Measurements from ENCODE around the gene HYAL1. TPM values are rescaled to one million over a fixed set of nuclear protein-coding genes. Genes with fewer than 3 reads are reported as not detected.
A peak's percentile ranks its signal among the peaks of the same experiment; 100 is the strongest.

Gene HYAL1
- total and polyA plus RNA-seq, 2 experiments from 2014 or later: 0.20 TPM; not detected in 1

DNA sequence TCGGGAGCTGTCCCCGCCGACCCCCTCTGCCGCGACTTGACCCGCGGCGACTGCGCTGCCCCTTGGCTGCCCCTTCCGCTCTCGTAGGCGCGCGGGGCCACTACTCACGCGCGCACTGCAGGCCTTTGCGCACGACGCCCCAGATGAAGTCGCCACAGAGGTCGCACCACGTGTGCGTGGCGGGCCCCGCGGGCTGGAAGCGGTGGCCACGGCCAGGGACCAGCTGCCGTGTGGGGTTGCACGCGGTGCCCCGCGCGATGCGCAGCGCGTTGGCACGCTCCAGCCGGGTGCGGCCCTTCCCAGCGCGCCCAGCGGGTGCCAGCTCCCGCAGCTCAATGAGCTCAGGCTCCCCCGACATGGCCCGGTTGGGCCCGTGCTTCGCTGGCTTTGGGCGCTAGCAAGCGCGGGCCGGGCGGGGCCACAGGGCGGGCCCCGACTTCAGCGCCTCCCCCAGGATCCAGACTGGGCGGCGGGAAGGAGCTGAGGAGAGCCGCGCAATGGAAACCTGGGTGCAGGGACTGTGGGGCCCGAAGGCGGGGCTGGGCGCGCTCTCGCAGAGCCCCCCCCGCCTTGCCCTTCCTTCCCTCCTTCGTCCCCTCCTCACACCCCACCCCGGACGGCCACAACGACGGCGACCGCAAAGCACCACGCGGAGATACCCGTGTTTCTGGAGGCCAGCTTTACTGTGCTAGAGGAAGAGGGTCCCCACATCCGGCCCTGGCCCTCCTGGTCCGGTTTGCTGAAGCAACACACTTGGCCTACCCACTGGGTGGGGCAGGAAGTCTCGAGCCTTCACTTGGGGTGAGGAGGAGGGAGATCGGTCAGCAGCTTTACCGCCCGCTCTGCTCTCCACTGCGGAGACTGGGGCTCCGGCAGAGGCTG is 37.3 kb upstream of the HYAL1 start, which contains the start of gene RASSF1:
Gene RASSF1, minus strand, starts transcription at position 389 of the 882 bp plus-strand sequence. Its CDS starts 31 bp downstream, at position 358.
- no peaks in the 10 kb centered on the region for H3K27me3 ChIP-seq (replicated peaks; ENCODE audit: insufficient read depth)
- peak within 1 kb of the TSS; percentile 70 for H2AFZ ChIP-seq
- H3K9me2 ChIP-seq (ENCODE audit: insufficient read depth): no peaks in the 10 kb centered on the region
- H3K36me3 ChIP-seq (ENCODE audit: low read depth): no peaks in the 10 kb centered on the region
- H3K27ac ChIP-seq: peak within 1 kb of the TSS; percentile 96
- H3K4me3 ChIP-seq: peak within 1 kb of the TSS; percentile 89
- TF ChIP-seq EZH2phosphoT487 (IDR thresholded peaks at IDR 0.05; ENCODE audit: insufficient read depth, low read depth) (no peak), EZH2 (IDR thresholded peaks at IDR 0.05; ENCODE audit: insufficient read depth, poor library complexity, severe bottlenecking) (no peak)
- in situ Hi-C loops (cut with MboI): loop anchor here (10.0 kb wide), 1 partner anchor 194 kb away; no protein-coding TSS in a partner anchor
- H3K4me1 ChIP-seq (ENCODE audit: insufficient read depth): peaks cover 28% of the 10 kb centered on the region
- H4K20me1 ChIP-seq (ENCODE audit: insufficient read depth): no peaks in the 10 kb centered on the region
- H3K9me3 ChIP-seq (ENCODE audit: low read depth): no peaks in the 10 kb centered on the region
- DNase-seq: peak; percentile 90
- peaks cover 40% of the 10 kb centered on the region for H3K79me2 ChIP-seq (ENCODE audit: insufficient read depth)
- peak within 1 kb of the TSS; percentile 92 for H3K9ac ChIP-seq
- peak within 1 kb of the TSS; percentile 90 for H3K4me2 ChIP-seq (ENCODE audit: unreplicated experiment)
- H3F3A ChIP-seq (ENCODE audit: insufficient read depth): peaks cover 32% of the 10 kb centered on the region
- 1 to 2% methylated on average over 68 to 80 of the region's 85 CpGs for WGBS, 2 experiments (ENCODE audit: low coverage in 1 of 2, low lambda C conversion rate in 2 of 2, missing lambda C conversion rate in 2 of 2)

DNA sequence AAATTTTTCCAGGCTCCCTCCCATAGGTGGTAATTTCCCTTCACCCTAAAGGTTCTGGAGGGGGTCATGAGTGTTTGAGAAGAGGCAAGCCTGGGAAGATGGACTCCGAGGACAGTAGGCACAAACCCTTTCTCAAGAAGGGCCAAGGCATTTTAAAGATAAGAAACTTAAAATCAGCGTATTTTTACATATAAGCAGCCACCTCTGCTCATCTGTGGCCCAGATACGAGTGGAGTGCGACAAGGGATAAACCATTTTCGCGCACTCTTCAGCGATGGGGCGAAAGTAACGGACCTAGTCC is 36.7 kb upstream of the HYAL1 start:
- peak overlapping the region; percentile 96 for H3K27ac ChIP-seq
- peak overlapping the region; percentile 92 for H3K9ac ChIP-seq
- in situ Hi-C loops (cut with MboI): loop anchor here (10.0 kb wide), 1 partner anchor 195 kb away; no protein-coding TSS in a partner anchor
- H3K27me3 ChIP-seq (replicated peaks; ENCODE audit: insufficient read depth): no peaks in the 10 kb centered on the region
- peak overlapping the region; percentile 90 for H3K4me2 ChIP-seq (ENCODE audit: unreplicated experiment)
- H4K20me1 ChIP-seq (ENCODE audit: insufficient read depth): no peaks in the 10 kb centered on the region
- peaks cover 38% of the 10 kb centered on the region for H3F3A ChIP-seq (ENCODE audit: insufficient read depth)
- H3K4me3 ChIP-seq: peak overlapping the region; percentile 89
- H3K36me3 ChIP-seq (ENCODE audit: low read depth): no peaks in the 10 kb centered on the region
- H3K4me1 ChIP-seq (ENCODE audit: insufficient read depth): peaks cover 34% of the 10 kb centered on the region
- no peak for DNase-seq
- H3K9me3 ChIP-seq (ENCODE audit: low read depth): no peaks in the 10 kb centered on the region
- peaks cover 46% of the 10 kb centered on the region for H3K79me2 ChIP-seq (ENCODE audit: insufficient read depth)
- H3K9me2 ChIP-seq (ENCODE audit: insufficient read depth): no peaks in the 10 kb centered on the region
- TF ChIP-seq EZH2phosphoT487 (IDR thresholded peaks at IDR 0.05; ENCODE audit: insufficient read depth, low read depth) (no peak), EZH2 (IDR thresholded peaks at IDR 0.05; ENCODE audit: insufficient read depth, poor library complexity, severe bottlenecking) (no peak)
- WGBS, 2 experiments (ENCODE audit: low coverage in 1 of 2, low lambda C conversion rate in 2 of 2, missing lambda C conversion rate in 2 of 2): 0 to 3% methylated on average over 9 of the region's 9 CpGs
- H2AFZ ChIP-seq: peak overlapping the region; percentile 70

DNA sequence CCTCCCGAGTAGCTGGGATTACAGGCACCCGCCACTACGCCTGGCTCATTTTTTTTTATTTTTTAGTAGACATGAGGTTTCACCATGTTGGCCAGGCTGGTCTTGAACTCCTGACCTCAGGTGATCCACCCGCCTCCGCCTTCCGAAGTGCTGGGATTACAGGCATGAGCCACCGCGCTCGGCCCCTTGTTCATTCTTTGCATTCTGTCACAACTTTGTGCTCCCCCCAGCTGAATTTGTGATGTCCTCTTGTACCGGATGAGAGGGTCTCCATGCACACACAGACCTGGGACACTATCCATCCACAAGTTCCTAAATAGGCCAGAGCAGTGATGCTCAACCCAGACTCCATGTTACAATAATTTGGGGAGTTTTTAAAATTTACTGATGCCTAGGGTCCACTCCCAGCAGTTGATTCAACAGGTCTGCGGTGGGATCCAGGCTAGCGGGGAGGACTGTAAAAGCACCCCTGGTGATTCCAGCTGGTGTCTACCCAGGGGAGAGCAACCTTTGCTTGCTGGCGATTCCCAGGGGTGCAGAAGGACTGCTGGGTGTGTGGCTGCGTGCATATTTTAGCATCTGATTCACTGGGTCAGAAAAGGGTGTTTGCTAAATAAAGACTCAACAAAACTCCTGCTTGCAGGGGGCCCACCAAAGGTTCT is 36.2 kb upstream of the HYAL1 start:
- no peaks in the 10 kb centered on the region for H3K27me3 ChIP-seq (replicated peaks; ENCODE audit: insufficient read depth)
- peak; percentile 86 for DNase-seq
- 79 to 80% methylated on average over 14 of the region's 14 CpGs for WGBS, 2 experiments (ENCODE audit: low coverage in 1 of 2, low lambda C conversion rate in 2 of 2, missing lambda C conversion rate in 2 of 2)
- H3K27ac ChIP-seq: peak overlapping the region; percentile 96
- H3K9ac ChIP-seq: peak overlapping the region; percentile 92
- H3K4me2 ChIP-seq (ENCODE audit: unreplicated experiment): peak overlapping the region; percentile 90
- peaks cover 39% of the 10 kb centered on the region for H3K4me1 ChIP-seq (ENCODE audit: insufficient read depth)
- H3K4me3 ChIP-seq: peak overlapping the region; percentile 89
- TF ChIP-seq EZH2phosphoT487 (IDR thresholded peaks at IDR 0.05; ENCODE audit: insufficient read depth, low read depth) (no peak), EZH2 (IDR thresholded peaks at IDR 0.05; ENCODE audit: insufficient read depth, poor library complexity, severe bottlenecking) (no peak)
- peaks cover 43% of the 10 kb centered on the region for H3F3A ChIP-seq (ENCODE audit: insufficient read depth)
- no peaks in the 10 kb centered on the region for H4K20me1 ChIP-seq (ENCODE audit: insufficient read depth)
- H3K79me2 ChIP-seq (ENCODE audit: insufficient read depth): peaks cover 51% of the 10 kb centered on the region
- H2AFZ ChIP-seq: peak overlapping the region; percentile 70
- in situ Hi-C loops (cut with MboI): loop anchor here (10.0 kb wide), 1 partner anchor 195 kb away; no protein-coding TSS in a partner anchor
- H3K9me2 ChIP-seq (ENCODE audit: insufficient read depth): no peaks in the 10 kb centered on the region
- no peaks in the 10 kb centered on the region for H3K36me3 ChIP-seq (ENCODE audit: low read depth)
- H3K9me3 ChIP-seq (ENCODE audit: low read depth): no peaks in the 10 kb centered on the region

DNA sequence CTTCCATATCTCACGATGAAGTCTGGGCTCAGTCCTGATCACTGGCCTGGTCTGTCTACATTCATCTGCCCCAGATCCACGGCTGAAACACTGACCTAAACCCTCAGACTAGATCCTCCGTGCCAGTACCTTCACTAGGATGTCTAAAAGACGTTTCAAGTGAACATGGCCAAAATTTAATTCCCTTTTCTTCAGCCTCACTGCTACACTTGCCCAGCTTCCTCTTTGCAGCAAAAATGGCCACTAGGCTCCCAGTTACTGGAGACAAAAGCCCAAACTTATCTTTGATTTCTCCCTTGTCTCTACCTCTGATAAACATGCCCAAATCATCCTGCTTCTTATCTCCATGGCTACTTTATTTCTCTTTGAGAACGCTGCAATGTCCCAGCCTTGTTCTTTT is 35.6 kb upstream of the HYAL1 start:
- Histone ChIP-seq H3K4me2 (ENCODE audit: unreplicated experiment) (peak overlapping the region; percentile 74), H4K20me1 (ENCODE audit: insufficient read depth) (no peaks in the 10 kb centered on the region; the same call in 1 of the 2 replicates), H3K27me3 (replicated peaks; ENCODE audit: insufficient read depth) (no peaks in the 10 kb centered on the region), H3K9ac (peak overlapping the region; percentile 92), H3K4me3 (peak overlapping the region; percentile 89), H3F3A (ENCODE audit: insufficient read depth) (peaks cover 50% of the 10 kb centered on the region), H3K79me2 (ENCODE audit: insufficient read depth) (peaks cover 58% of the 10 kb centered on the region), H2AFZ (no peak overlapping the region), H3K9me2 (ENCODE audit: insufficient read depth) (no peaks in the 10 kb centered on the region), H3K9me3 (ENCODE audit: low read depth) (no peaks in the 10 kb centered on the region), H3K4me1 (ENCODE audit: insufficient read depth) (peaks cover 45% of the 10 kb centered on the region), H3K36me3 (ENCODE audit: low read depth) (no peaks in the 10 kb centered on the region), H3K27ac (peak overlapping the region; percentile 96)
- in situ Hi-C loops (cut with MboI): no loop called here
- TF ChIP-seq EZH2 (IDR thresholded peaks at IDR 0.05; ENCODE audit: insufficient read depth, poor library complexity, severe bottlenecking) (no peak), EZH2phosphoT487 (IDR thresholded peaks at IDR 0.05; ENCODE audit: insufficient read depth, low read depth) (no peak)
- peak; percentile 40 for DNase-seq
- WGBS, 2 experiments (ENCODE audit: low coverage in 1 of 2, low lambda C conversion rate in 2 of 2, missing lambda C conversion rate in 2 of 2): 57 to 60% methylated on average over 5 of the region's 5 CpGs

Measured in GM23248 (cell line).